GM18858 (cell line): ENCODE data around the gene NOL9.
"Not testable (repeated sequence)": the region's sequence is repeated elsewhere in the genome, so short reads cannot be mapped to it uniquely, and the experiment has no call there.

ENCODE experiments used
- ATAC-seq: cut with Tn5 transposase; IDR thresholded peaks from one replicate; pipeline ENCODE4 v1.9.1; 2021; ENCODE audit not compliant: unreplicated experiment

Gene NOL9

GRCh38 chr1:6574025-6574620, 19.8 kb upstream of the NOL9 start:
- no peak for ATAC-seq

- no peak for ATAC-seq
Observed at GRCh38 chr1:6572653-6573383, 18.5 kb upstream of the NOL9 start.

GRCh38 chr1:6570987-6571386, 16.7 kb upstream of the NOL9 start:
- no peak for ATAC-seq

GRCh38 chr1:6570100-6570499, 15.8 kb upstream of the NOL9 start:
- ATAC-seq: no peak

- ATAC-seq: no peak
Observed at GRCh38 chr1:6569033-6569432, 14.7 kb upstream of the NOL9 start.

GRCh38 chr1:6560267-6560666, 6.0 kb upstream of the NOL9 start:
- no peak for ATAC-seq

- ATAC-seq: not testable (repeated sequence)
Observed at GRCh38 chr1:6559161-6559560, 4.8 kb upstream of the NOL9 start.

- no peak for ATAC-seq
Observed at GRCh38 chr1:6557597-6557996, 3.3 kb upstream of the NOL9 start.

- no peak for ATAC-seq
Observed at GRCh38 chr1:6554907-6555778, 830 bp upstream of the NOL9 start, which contains the start of gene TAS1R1. TSS of gene TAS1R1 (plus strand) at chr1:6555307. CDS start at chr1:6555374, 67 bp downstream.

GRCh38 chr1:6547301-6547700, 7.0 kb downstream of the NOL9 start:
- ATAC-seq: no peak

GRCh38 chr1:6546326-6546725, 8.0 kb downstream of the NOL9 start:
- no peak for ATAC-seq

GRCh38 chr1:6545276-6546112, 8.8 kb downstream of the NOL9 start:
- ATAC-seq: no peak

- no peak for ATAC-seq
Observed at GRCh38 chr1:6544831-6545230, 9.5 kb downstream of the NOL9 start.

- no peak for ATAC-seq
Observed at GRCh38 chr1:6538956-6539355, 15.4 kb downstream of the NOL9 start.

GRCh38 chr1:6536291-6536690, 18.0 kb downstream of the NOL9 start:
- ATAC-seq: no peak

GRCh38 chr1:6535214-6535613, 19.1 kb downstream of the NOL9 start:
- no peak for ATAC-seq

GRCh38 chr1:6534248-6534822, 20.0 kb downstream of the NOL9 start:
- ATAC-seq: no peak

GRCh38 chr1:6531996-6532395, 22.3 kb downstream of the NOL9 start:
- no peak for ATAC-seq

- no peak for ATAC-seq
Observed at GRCh38 chr1:6530504-6531160, 23.7 kb downstream of the NOL9 start.

- no peak for ATAC-seq
Observed at GRCh38 chr1:6528492-6528891, 25.8 kb downstream of the NOL9 start.
